NB4 (cell line): ENCODE data around the gene TMEM201.

Source experiments
- CTCF ChIP-seq: IDR thresholded peaks from one replicate; pipeline ENCODE4 v1.5.1; 2012; ENCODE audit warnings: low read depth, low read length
- MAX ChIP-seq: IDR thresholded peaks from 2 replicates; pipeline ENCODE4 v1.6.1; 2011; ENCODE audit warnings: low read depth, low read length
- MYC ChIP-seq: IDR thresholded peaks from 2 replicates; pipeline ENCODE4 v1.6.1; 2011; ENCODE audit warnings: low read depth, low read length
- POLR2A ChIP-seq: IDR thresholded peaks from 2 replicates; pipeline ENCODE4 v1.6.1; 2011; ENCODE audit warnings: mild to moderate bottlenecking; ENCODE audit not compliant: insufficient read length; ENCODE audit errors: extremely low read depth

- no peak for TF ChIP-seq CTCF
- TF ChIP-seq POLR2A = no peak
- TF ChIP-seq MYC = no peak
- no peak for TF ChIP-seq MAX
Observed at GRCh38 chr1:9595968-9596340, 7.2 kb downstream of the TMEM201 start.
